WTC11 (cell line): Measurements from ENCODE around the gene ZIC4.

ENCODE experiments used
- CBFB ChIP-seq: sonication (generic); formaldehyde crosslinking; IDR thresholded peaks from 2 replicates; pipeline ENCODE4 v1.8.1; 2022; ENCODE audit warnings: mild to moderate bottlenecking, low read depth, missing genetic modification reagents
- NR3C1 ChIP-seq: sonication (generic); formaldehyde crosslinking; conservative IDR thresholded peaks from 2 replicates; pipeline ENCODE4 v1.8.1; 2023; ENCODE audit warnings: low read depth, mild to moderate bottlenecking, missing genetic modification reagents
- TCF7 ChIP-seq: sonication (generic); formaldehyde crosslinking; IDR thresholded peaks from 2 replicates; pipeline ENCODE4 v1.8.0; 2022; ENCODE audit warnings: mild to moderate bottlenecking, low read depth, missing genetic modification reagents, moderate library complexity
- ZNF232 ChIP-seq: sonication (generic); formaldehyde crosslinking; IDR thresholded peaks from 2 replicates; pipeline ENCODE4 v1.8.0; 2022; ENCODE audit warnings: mild to moderate bottlenecking, missing genetic modification reagents
- ZNF416 ChIP-seq: fragments of 250-450 bp; sonication (Bioruptor Pico); IDR thresholded peaks from 2 replicates; pipeline ENCODE4 v1.9.0; 2021; ENCODE audit warnings: mild to moderate bottlenecking, inconsistent platforms
- TF ChIP-seq, protein P1 (sequence below): fragments of 200-600 bp; IDR thresholded peaks from 2 replicates; pipeline ENCODE4 v1.8.0; 2022; ENCODE audit warnings: antibody characterized with exemption

DNA sequence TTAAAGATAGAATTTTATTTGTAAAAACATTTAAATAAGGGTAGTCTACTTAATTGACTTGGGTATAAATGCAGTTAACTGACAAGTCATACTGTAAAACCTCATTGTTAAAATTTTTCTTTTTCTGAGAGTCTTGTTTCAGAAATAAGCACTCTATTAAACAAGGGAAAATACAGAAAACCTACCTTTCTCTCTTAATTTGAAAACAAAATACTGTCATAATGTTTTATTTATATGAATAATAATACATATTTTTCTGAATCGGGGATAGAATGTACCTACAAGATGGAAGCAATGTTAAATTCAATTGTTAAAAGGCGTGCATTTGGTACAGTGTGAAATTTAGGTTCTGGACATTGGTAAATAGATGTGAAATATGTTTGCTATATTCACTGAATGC lies 20.6 kb upstream of the ZIC4 start:
- TF ChIP-seq, protein P1, sequence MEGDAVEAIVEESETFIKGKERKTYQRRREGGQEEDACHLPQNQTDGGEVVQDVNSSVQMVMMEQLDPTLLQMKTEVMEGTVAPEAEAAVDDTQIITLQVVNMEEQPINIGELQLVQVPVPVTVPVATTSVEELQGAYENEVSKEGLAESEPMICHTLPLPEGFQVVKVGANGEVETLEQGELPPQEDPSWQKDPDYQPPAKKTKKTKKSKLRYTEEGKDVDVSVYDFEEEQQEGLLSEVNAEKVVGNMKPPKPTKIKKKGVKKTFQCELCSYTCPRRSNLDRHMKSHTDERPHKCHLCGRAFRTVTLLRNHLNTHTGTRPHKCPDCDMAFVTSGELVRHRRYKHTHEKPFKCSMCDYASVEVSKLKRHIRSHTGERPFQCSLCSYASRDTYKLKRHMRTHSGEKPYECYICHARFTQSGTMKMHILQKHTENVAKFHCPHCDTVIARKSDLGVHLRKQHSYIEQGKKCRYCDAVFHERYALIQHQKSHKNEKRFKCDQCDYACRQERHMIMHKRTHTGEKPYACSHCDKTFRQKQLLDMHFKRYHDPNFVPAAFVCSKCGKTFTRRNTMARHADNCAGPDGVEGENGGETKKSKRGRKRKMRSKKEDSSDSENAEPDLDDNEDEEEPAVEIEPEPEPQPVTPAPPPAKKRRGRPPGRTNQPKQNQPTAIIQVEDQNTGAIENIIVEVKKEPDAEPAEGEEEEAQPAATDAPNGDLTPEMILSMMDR = no peak
- TF ChIP-seq ZNF232 (CRISPR knock-in tag) (no peak), CBFB (CRISPR knock-in tag) (no peak), TCF7 (CRISPR knock-in tag) (no peak), ZNF416 (CRISPR knock-in tag) (no peak), NR3C1 (CRISPR knock-in tag) (no peak)
